NCI-H2196 (cell line): Measurements from ENCODE around the gene CASS4.

Experiments used
- DNase-seq: peaks from one replicate; lab custom pipeline; 2025; ENCODE audit not compliant: unreplicated experiment; lab: John Stamatoyannopoulos, UW

Gene CASS4

GRCh38 chr20:56422824-56423189 is 10.7 kb downstream of the CASS4 start:
- DNase-seq = no peak

- DNase-seq = no peak
Observed at GRCh38 chr20:56423211-56423610, 11.2 kb downstream of the CASS4 start.

- DNase-seq = no peak
Observed at GRCh38 chr20:56423886-56424285, 11.8 kb downstream of the CASS4 start.

GRCh38 chr20:56424931-56425330 is 12.9 kb downstream of the CASS4 start:
- DNase-seq = no peak

GRCh38 chr20:56426026-56426425 is 14.0 kb downstream of the CASS4 start:
- DNase-seq = no peak

- DNase-seq = no peak
Observed at GRCh38 chr20:56426926-56427325, 14.9 kb downstream of the CASS4 start.

GRCh38 chr20:56427797-56428196 is 15.7 kb downstream of the CASS4 start:
- DNase-seq = no peak

- DNase-seq = no peak
Observed at GRCh38 chr20:56428410-56428809, 16.4 kb downstream of the CASS4 start.

- DNase-seq = no peak
Observed at GRCh38 chr20:56428881-56429280, 16.8 kb downstream of the CASS4 start.

GRCh38 chr20:56429502-56429901 is 17.4 kb downstream of the CASS4 start:
- DNase-seq = no peak

- DNase-seq = no peak
Observed at GRCh38 chr20:56429941-56430340, 17.9 kb downstream of the CASS4 start.

- DNase-seq = no peak
Observed at GRCh38 chr20:56430461-56430860, 18.4 kb downstream of the CASS4 start.

- DNase-seq = no peak
Observed at GRCh38 chr20:56430957-56431356, 18.9 kb downstream of the CASS4 start.

- no peak for DNase-seq
Observed at GRCh38 chr20:56431471-56431870, 19.4 kb downstream of the CASS4 start.

GRCh38 chr20:56433221-56433879 is 21.3 kb downstream of the CASS4 start:
- DNase-seq = no peak

- DNase-seq = no peak
Observed at GRCh38 chr20:56433880-56434255, 21.8 kb downstream of the CASS4 start.

- no peak for DNase-seq
Observed at GRCh38 chr20:56437196-56437960, 25.3 kb downstream of the CASS4 start.

- DNase-seq = no peak
Observed at GRCh38 chr20:56438284-56438683, 26.2 kb downstream of the CASS4 start.

GRCh38 chr20:56439771-56440291 is 27.8 kb downstream of the CASS4 start:
- no peak for DNase-seq

GRCh38 chr20:56440346-56441007 is 28.4 kb downstream of the CASS4 start:
- DNase-seq = no peak

GRCh38 chr20:56442389-56443365 is 30.6 kb downstream of the CASS4 start:
- no peak for DNase-seq
